OCI-LY3 (cell line): Measurements from ENCODE around the gene FBXO33.

Experiments
- H2AFZ ChIP-seq: fragments of 200-600, 300-600 bp; shearing (Covaris generic); 2 replicates; pipeline ENCODE4 v1.6.0; 2014; ENCODE audit warnings: antibody characterized with exemption, low read depth, low read length
- H3K27ac ChIP-seq: fragments of 200-600, 300-600 bp; sonication (generic); 2 replicates; pipeline ENCODE4 v1.5.1; 2014; ENCODE audit warnings: mild to moderate bottlenecking, low read length, moderate library complexity, mixed read lengths
- H3K27me3 ChIP-seq: fragments of 200-600, 300-600 bp; sonication (generic); 2 replicates; pipeline ENCODE4 v1.6.1; 2014; ENCODE audit warnings: low read depth, low read length, mixed read lengths
- H3K36me3 ChIP-seq: fragments of 200-600, 300-600 bp; sonication (generic); replicated peaks from 2 replicates; pipeline ENCODE3; 2014; ENCODE audit warnings: low read depth, low read length, mixed read lengths
- H3K4me1 ChIP-seq: fragments of 300-600, 200-600 bp; sonication (generic); 2 replicates; pipeline ENCODE4 v1.6.1; 2014; ENCODE audit warnings: low read length, mixed read lengths
- H3K4me2 ChIP-seq: fragments of 200-600, 300-600 bp; sonication (generic); 2 replicates; pipeline ENCODE4 v1.6.1; 2014; ENCODE audit warnings: low read length, mixed read lengths
- H3K4me3 ChIP-seq: fragments of 300-600, 200-600 bp; sonication (generic); 2 replicates; pipeline ENCODE4 v1.5.1; 2014; ENCODE audit warnings: antibody characterized with exemption, mild to moderate bottlenecking, low read length, moderate library complexity
- H3K79me2 ChIP-seq: fragments of 300-600, 200-600 bp; shearing (Covaris generic); 2 replicates; pipeline ENCODE4 v1.6.1; 2014; ENCODE audit warnings: mild to moderate bottlenecking, low read length, mixed read lengths
- H3K9ac ChIP-seq: fragments of 300-600, 200-600 bp; shearing (Covaris generic); 2 replicates; pipeline ENCODE4 v1.6.0; 2014; ENCODE audit warnings: mild to moderate bottlenecking, low read length, moderate library complexity
- H3K9me3 ChIP-seq: fragments of 200-600, 300-600 bp; shearing (Covaris generic); 2 replicates; pipeline ENCODE4 v1.6.1; 2014; ENCODE audit warnings: low read length, mixed read lengths; ENCODE audit not compliant: insufficient read depth
- H4K20me1 ChIP-seq: fragments of 200-600, 300-600 bp; sonication (generic); 2 replicates; pipeline ENCODE4 v1.6.1; 2016; ENCODE audit warnings: low read length, mixed read lengths; ENCODE audit not compliant: insufficient read depth
- CTCF ChIP-seq: fragments of 200-600, 300-600 bp; sonication (generic); IDR thresholded peaks from 2 replicates; pipeline ENCODE4 v1.5.1; 2014; ENCODE audit warnings: antibody characterized with exemption, low read length, low read depth
- EZH2phosphoT487 ChIP-seq: fragments of 200-600 bp; shearing (Covaris generic); IDR thresholded peaks from 2 replicates; pipeline ENCODE4 v1.6.1; 2018; ENCODE audit warnings: antibody characterized with exemption, mixed run types, low read depth

Gene FBXO33

GRCh38 chr14:39423793-39424192 lies 8.4 kb downstream of the FBXO33 start:
- Histone ChIP-seq H4K20me1 (no peaks in the 10 kb centered on the region), H3K9me3 (no peaks in the 10 kb centered on the region), H3K27ac (no peak overlapping the region), H3K4me1 (peaks cover 6% of the 10 kb centered on the region; the same call in 1 of the 2 replicates), H2AFZ (no peak overlapping the region), H3K27me3 (no peaks in the 10 kb centered on the region), H3K4me3 (no peak overlapping the region), H3K4me2 (no peak overlapping the region), H3K36me3 (no peaks in the 10 kb centered on the region), H3K9ac (no peak overlapping the region), H3K79me2 (peaks cover 8% of the 10 kb centered on the region; the same call in 1 of the 2 replicates)
- TF ChIP-seq CTCF, result no peak
- no peak for TF ChIP-seq EZH2phosphoT487

DNA sequence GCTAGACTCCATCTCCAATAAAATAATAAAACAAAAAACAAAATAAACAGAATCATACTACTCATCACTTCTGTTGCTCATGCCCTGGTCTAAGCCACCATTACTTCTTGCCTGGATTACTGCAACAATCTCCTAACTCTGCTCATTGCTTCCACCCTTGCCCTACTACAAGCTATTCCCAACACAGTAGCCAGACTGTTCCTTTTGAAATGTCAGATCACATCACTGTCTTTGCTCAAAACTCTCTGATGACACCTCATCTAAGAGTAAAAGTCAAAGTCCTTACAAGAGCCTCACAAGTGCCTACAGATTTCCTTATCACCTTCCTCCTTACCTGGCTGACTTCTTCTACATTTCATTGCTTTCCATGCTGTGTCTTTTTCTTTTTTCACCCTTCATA lies 10.0 kb downstream of the FBXO33 start:
- no peaks in the 10 kb centered on the region for H3K27me3 ChIP-seq
- no peak overlapping the region for H3K27ac ChIP-seq
- peaks cover under 1% of the 10 kb centered on the region for H3K36me3 ChIP-seq
- peaks cover 6% of the 10 kb centered on the region; the same call in 1 of the 2 replicates for H3K4me1 ChIP-seq
- no peaks in the 10 kb centered on the region for H3K9me3 ChIP-seq
- H3K4me3 ChIP-seq, result no peak overlapping the region
- H3K9ac ChIP-seq, result no peak overlapping the region
- no peak overlapping the region for H3K4me2 ChIP-seq
- no peaks in the 10 kb centered on the region for H4K20me1 ChIP-seq
- H2AFZ ChIP-seq, result no peak overlapping the region
- H3K79me2 ChIP-seq, result 0 out of 2 replicates have a peak, but pooled peaks cover 3% of the 10 kb centered on the region
- TF ChIP-seq CTCF (no peak), EZH2phosphoT487 (no peak)

GRCh38 chr14:39419272-39419671 lies 13.0 kb downstream of the FBXO33 start:
- Histone ChIP-seq H4K20me1 (no peaks in the 10 kb centered on the region), H3K9ac (no peak overlapping the region), H3K9me3 (peaks cover 15% of the 10 kb centered on the region), H3K4me1 (no peaks in the 10 kb centered on the region), H3K27ac (no peak overlapping the region), H3K4me3 (no peak overlapping the region), H3K4me2 (no peak overlapping the region), H2AFZ (no peak overlapping the region), H3K27me3 (no peaks in the 10 kb centered on the region), H3K36me3 (peaks cover 15% of the 10 kb centered on the region), H3K79me2 (0 out of 2 replicates have a peak, but pooled peaks cover 3% of the 10 kb centered on the region)
- TF ChIP-seq CTCF, result no peak
- TF ChIP-seq EZH2phosphoT487, result no peak

- H3K27ac ChIP-seq, result no peak overlapping the region
- no peak overlapping the region for H3K4me3 ChIP-seq
- no peak overlapping the region for H3K4me2 ChIP-seq
- TF ChIP-seq EZH2phosphoT487 (no peak), CTCF (no peak)
- H3K4me1 ChIP-seq, result no peaks in the 10 kb centered on the region
- no peaks in the 10 kb centered on the region for H3K27me3 ChIP-seq
- peaks cover 15% of the 10 kb centered on the region for H3K36me3 ChIP-seq
- peaks cover 15% of the 10 kb centered on the region for H3K9me3 ChIP-seq
- H3K79me2 ChIP-seq, result no peaks in the 10 kb centered on the region
- H3K9ac ChIP-seq, result no peak overlapping the region
- H2AFZ ChIP-seq, result no peak overlapping the region
- no peaks in the 10 kb centered on the region for H4K20me1 ChIP-seq
Measured at GRCh38 chr14:39417014-39417413, 15.2 kb downstream of the FBXO33 start.
